Keratinocyte (primary cell): ENCODE data around the gene VPS33B.

Experiments used
- EZH2 ChIP-seq: IDR thresholded peaks from one replicate; pipeline ENCODE4 v1.6.1; 2012; ENCODE audit warnings: inconsistent platforms, mild to moderate bottlenecking, low read length, moderate library complexity
- TF ChIP-seq, protein P1 (sequence below), 3 experiments: IDR thresholded peaks in 1 of 3; conservative IDR thresholded peaks in 1 of 3; optimal IDR thresholded peaks in 1 of 3; 2 replicates in 2 of 3; 3 replicates in 1 of 3; pipeline versions ENCODE3 to v1.5.1; 2011; ENCODE audit warnings: low read length in 3 of 3, mild to moderate bottlenecking in 3 of 3, moderate library complexity in 2 of 3, control low read depth in 1 of 3, inconsistent platforms in 1 of 3; ENCODE audit not compliant: insufficient read depth in 2 of 3; ENCODE audit errors: extremely low read depth in 1 of 3

GRCh38 chr15:91001209-91001608, 21.2 kb downstream of the VPS33B start:
- TF ChIP-seq, protein P1, sequence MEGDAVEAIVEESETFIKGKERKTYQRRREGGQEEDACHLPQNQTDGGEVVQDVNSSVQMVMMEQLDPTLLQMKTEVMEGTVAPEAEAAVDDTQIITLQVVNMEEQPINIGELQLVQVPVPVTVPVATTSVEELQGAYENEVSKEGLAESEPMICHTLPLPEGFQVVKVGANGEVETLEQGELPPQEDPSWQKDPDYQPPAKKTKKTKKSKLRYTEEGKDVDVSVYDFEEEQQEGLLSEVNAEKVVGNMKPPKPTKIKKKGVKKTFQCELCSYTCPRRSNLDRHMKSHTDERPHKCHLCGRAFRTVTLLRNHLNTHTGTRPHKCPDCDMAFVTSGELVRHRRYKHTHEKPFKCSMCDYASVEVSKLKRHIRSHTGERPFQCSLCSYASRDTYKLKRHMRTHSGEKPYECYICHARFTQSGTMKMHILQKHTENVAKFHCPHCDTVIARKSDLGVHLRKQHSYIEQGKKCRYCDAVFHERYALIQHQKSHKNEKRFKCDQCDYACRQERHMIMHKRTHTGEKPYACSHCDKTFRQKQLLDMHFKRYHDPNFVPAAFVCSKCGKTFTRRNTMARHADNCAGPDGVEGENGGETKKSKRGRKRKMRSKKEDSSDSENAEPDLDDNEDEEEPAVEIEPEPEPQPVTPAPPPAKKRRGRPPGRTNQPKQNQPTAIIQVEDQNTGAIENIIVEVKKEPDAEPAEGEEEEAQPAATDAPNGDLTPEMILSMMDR (optimal IDR thresholded peaks at IDR 0.05 in 1 of 3, IDR thresholded peaks at IDR 0.05 in 1 of 3, conservative IDR thresholded peaks at IDR 0.05 in 1 of 3; ENCODE audit: extremely low read depth in 1 of 3, insufficient read depth in 2 of 3, low read length in 3 of 3) = no peak
- TF ChIP-seq EZH2 = no peak
